GM21825 (cell line): ENCODE data around the gene HERPUD2.
"Not testable (repeated sequence)": the region's sequence is repeated elsewhere in the genome, so short reads cannot be mapped to it uniquely, and the experiment has no call there.

Experiments used
- ATAC-seq: cut with Tn5 transposase; IDR thresholded peaks from one replicate; pipeline ENCODE4 v1.9.1; 2021; ENCODE audit warnings: mild to moderate bottlenecking, moderate library complexity; ENCODE audit not compliant: unreplicated experiment

Gene HERPUD2

GRCh38 chr7:35714862-35715261 lies 19.9 kb upstream of the HERPUD2 start:
- no peak for ATAC-seq

GRCh38 chr7:35714407-35714806 lies 19.5 kb upstream of the HERPUD2 start:
- ATAC-seq: no peak

- ATAC-seq: no peak
Observed at GRCh38 chr7:35712563-35713226, 17.8 kb upstream of the HERPUD2 start.

GRCh38 chr7:35707422-35707821 lies 12.5 kb upstream of the HERPUD2 start:
- ATAC-seq: no peak

- no peak for ATAC-seq
Observed at GRCh38 chr7:35705932-35706461, 11.1 kb upstream of the HERPUD2 start.

- ATAC-seq: no peak
Observed at GRCh38 chr7:35704261-35704660, 9.3 kb upstream of the HERPUD2 start.

GRCh38 chr7:35702541-35702940 lies 7.6 kb upstream of the HERPUD2 start:
- ATAC-seq: no peak

- ATAC-seq: no peak
Observed at GRCh38 chr7:35701287-35701900, 6.5 kb upstream of the HERPUD2 start.

- no peak for ATAC-seq
Observed at GRCh38 chr7:35700865-35701264, 5.9 kb upstream of the HERPUD2 start.

- no peak for ATAC-seq
Observed at GRCh38 chr7:35700333-35700732, 5.4 kb upstream of the HERPUD2 start.

- ATAC-seq: no peak
Observed at GRCh38 chr7:35699796-35700305, 4.9 kb upstream of the HERPUD2 start.

GRCh38 chr7:35698382-35698781 lies 3.4 kb upstream of the HERPUD2 start:
- ATAC-seq: not testable (repeated sequence)

GRCh38 chr7:35697414-35698175 lies 2.7 kb upstream of the HERPUD2 start:
- ATAC-seq: no peak

GRCh38 chr7:35695987-35696386 lies 1.1 kb upstream of the HERPUD2 start:
- ATAC-seq: no peak

GRCh38 chr7:35695473-35695850 lies 527 bp upstream of the HERPUD2 start:
- ATAC-seq: peak; percentile 2

- peak; percentile 13 for ATAC-seq
Observed at GRCh38 chr7:35694161-35694783, 663 bp downstream of the HERPUD2 start.

GRCh38 chr7:35691827-35692307 lies 3.1 kb downstream of the HERPUD2 start:
- ATAC-seq: no peak

- no peak for ATAC-seq
Observed at GRCh38 chr7:35691366-35691765, 3.6 kb downstream of the HERPUD2 start.

- ATAC-seq: not testable (repeated sequence)
Observed at GRCh38 chr7:35690614-35691013, 4.3 kb downstream of the HERPUD2 start.

- no peak for ATAC-seq
Observed at GRCh38 chr7:35685781-35686180, 9.2 kb downstream of the HERPUD2 start.
